ENCODE measurements around the gene TNRC18. TPM values are rescaled to one million over a fixed set of nuclear protein-coding genes. Genes with fewer than 3 reads are reported as not detected.
"Not testable (repeated sequence)": the region's sequence is repeated elsewhere in the genome, so short reads cannot be mapped to it uniquely, and the experiment has no call there.

TNRC18 gene
- polyA plus RNA-seq, 3 donors = 0.64 to 49.9 (median 0.70) TPM

- Mint-ChIP-seq H3K27ac (no peak overlapping the region), H3K27me3 (ENCODE audit: low read depth in 3 of 3) (peaks cover 0 to 2% (median 0%) of the 10 kb centered on the region in 3 donors), H3K4me1 (no peaks in the 10 kb centered on the region), H3K9me3 (no peaks in the 10 kb centered on the region), H3K36me3 (peaks cover 41 to 78% of the 10 kb centered on the region in 2 donors), H3K4me3 (no peak overlapping the region)
- H3K9ac ChIP-seq (ENCODE audit: insufficient read depth, low read length, poor library complexity, severe bottlenecking) = no peak overlapping the region
- no peak for DNase-seq
- no peak overlapping the region for H3K27ac ChIP-seq (ENCODE audit: low read depth in 1 of 2, low read length in 2 of 2)
- no peaks in the 10 kb centered on the region for H3K9me3 ChIP-seq (replicated peaks in 1 of 2; ENCODE audit: control insufficient read depth in 1 of 2, insufficient read depth in 1 of 2, low read length in 2 of 2)
- H3K36me3 ChIP-seq (replicated peaks in 1 of 2; ENCODE audit: control insufficient read depth in 1 of 2, insufficient read depth in 2 of 2, low read length in 2 of 2) = peaks cover 47 to 58% of the 10 kb centered on the region in 2 donors
- H4K20me1 ChIP-seq (ENCODE audit: insufficient read depth, low read length) = peaks cover 32% of the 10 kb centered on the region
- H3K4me1 ChIP-seq (ENCODE audit: control insufficient read depth in 1 of 2, insufficient read depth in 2 of 2, low read length in 2 of 2) = no peaks in the 10 kb centered on the region
- H3K4me2 ChIP-seq (replicated peaks; ENCODE audit: extremely low read depth, low read length, poor library complexity, severe bottlenecking) = no peak overlapping the region
- H2AFZ ChIP-seq (ENCODE audit: insufficient read depth, low read depth, low read length, poor library complexity, severe bottlenecking) = no peak overlapping the region
- H3K4me3 ChIP-seq (replicated peaks in 1 of 3; ENCODE audit: low read depth in 2 of 3, low read length in 3 of 3) = no peak overlapping the region
- no peaks in the 10 kb centered on the region for H3K27me3 ChIP-seq (ENCODE audit: control insufficient read depth in 2 of 2, insufficient read depth in 2 of 2, low read length in 2 of 2)
- 95% methylated on average over 16 of the region's 25 CpGs for WGBS (ENCODE audit: insufficient coverage)
- intact Hi-C loops (cut with micrococcal nuclease) = no loop called here
- no peaks in the 10 kb centered on the region for H3K79me2 ChIP-seq (ENCODE audit: insufficient read depth, low read length)
- TF ChIP-seq CTCF (IDR thresholded peaks at IDR 0.05) = no peak
Observed at GRCh38 chr7:5309146-5309545, 114.5 kb downstream of the TNRC18 start.

GRCh38 chr7:5307221-5308142, 116.2 kb downstream of the TNRC18 start:
- H3K9me3 ChIP-seq (replicated peaks in 1 of 2; ENCODE audit: control insufficient read depth in 1 of 2, insufficient read depth in 1 of 2, low read length in 2 of 2); H2AFZ ChIP-seq (ENCODE audit: insufficient read depth, low read depth, low read length, poor library complexity, severe bottlenecking); H3K4me2 ChIP-seq (replicated peaks; ENCODE audit: extremely low read depth, low read length, poor library complexity, severe bottlenecking); intact Hi-C loops (cut with micrococcal nuclease); H3K27ac ChIP-seq (ENCODE audit: low read depth in 1 of 2, low read length in 2 of 2); H3K27me3 ChIP-seq (ENCODE audit: control insufficient read depth in 2 of 2, insufficient read depth in 2 of 2, low read length in 2 of 2); H3K4me1 ChIP-seq (ENCODE audit: control insufficient read depth in 1 of 2, insufficient read depth in 2 of 2, low read length in 2 of 2); H3K27ac Mint-ChIP-seq; H3K79me2 ChIP-seq (ENCODE audit: insufficient read depth, low read length); H3K4me3 ChIP-seq (replicated peaks in 1 of 3; ENCODE audit: low read depth in 2 of 3, low read length in 3 of 3); H3K9me3 Mint-ChIP-seq; H3K9ac ChIP-seq (ENCODE audit: insufficient read depth, low read length, poor library complexity, severe bottlenecking); H3K27me3 Mint-ChIP-seq (ENCODE audit: low read depth in 3 of 3); H3K4me3 Mint-ChIP-seq; DNase-seq; H3K4me1 Mint-ChIP-seq: not testable (repeated sequence)
- H3K36me3 Mint-ChIP-seq = peaks cover 36 to 63% of the 10 kb centered on the region in 2 donors
- 96% methylated on average over 33 of the region's 39 CpGs for WGBS (ENCODE audit: insufficient coverage)
- Histone ChIP-seq H4K20me1 (ENCODE audit: insufficient read depth, low read length) (peaks cover 32% of the 10 kb centered on the region), H3K36me3 (replicated peaks in 1 of 2; ENCODE audit: control insufficient read depth in 1 of 2, insufficient read depth in 2 of 2, low read length in 2 of 2) (peaks cover 35 to 44% of the 10 kb centered on the region in 2 donors)

GRCh38 chr7:5305050-5305449, 118.6 kb downstream of the TNRC18 start:
- H3K27me3 ChIP-seq (ENCODE audit: control insufficient read depth in 2 of 2, insufficient read depth in 2 of 2, low read length in 2 of 2); H3K4me1 ChIP-seq (ENCODE audit: control insufficient read depth in 1 of 2, insufficient read depth in 2 of 2, low read length in 2 of 2); H3K9ac ChIP-seq (ENCODE audit: insufficient read depth, low read length, poor library complexity, severe bottlenecking); H3K4me1 Mint-ChIP-seq; H3K4me3 Mint-ChIP-seq; H3K79me2 ChIP-seq (ENCODE audit: insufficient read depth, low read length); H3K4me2 ChIP-seq (replicated peaks; ENCODE audit: extremely low read depth, low read length, poor library complexity, severe bottlenecking); H3K9me3 Mint-ChIP-seq; H3K4me3 ChIP-seq (replicated peaks in 1 of 3; ENCODE audit: low read depth in 2 of 3, low read length in 3 of 3); intact Hi-C loops (cut with micrococcal nuclease); H3K27ac ChIP-seq (ENCODE audit: low read depth in 1 of 2, low read length in 2 of 2); H3K9me3 ChIP-seq (replicated peaks in 1 of 2; ENCODE audit: control insufficient read depth in 1 of 2, insufficient read depth in 1 of 2, low read length in 2 of 2); H3K27ac Mint-ChIP-seq; DNase-seq; H2AFZ ChIP-seq (ENCODE audit: insufficient read depth, low read depth, low read length, poor library complexity, severe bottlenecking): not testable (repeated sequence)
- H4K20me1 ChIP-seq (ENCODE audit: insufficient read depth, low read length) = peaks cover 19% of the 10 kb centered on the region
- Mint-ChIP-seq H3K36me3 (peaks cover 19 to 40% of the 10 kb centered on the region in 2 donors), H3K27me3 (ENCODE audit: low read depth in 3 of 3) (peaks cover 2 to 12% (median 10%) of the 10 kb centered on the region in 3 donors)
- 97% methylated on average over 8 of the region's 9 CpGs for WGBS (ENCODE audit: insufficient coverage)
- peaks cover 17 to 23% of the 10 kb centered on the region in 2 donors for H3K36me3 ChIP-seq (replicated peaks in 1 of 2; ENCODE audit: control insufficient read depth in 1 of 2, insufficient read depth in 2 of 2, low read length in 2 of 2)

Measured in CD14-positive monocyte (primary cell).